IPS-18a (cell line): ENCODE measurements around the gene TNFAIP3.
A peak's percentile ranks its signal among the peaks of the same experiment; 100 is the strongest.

Experiments
- H3K27ac ChIP-seq: one replicate; pipeline ENCODE4 v1.5.1; 2013; ENCODE audit warnings: low read length
- H3K27me3 ChIP-seq: one replicate; pipeline ENCODE4 v1.6.1; 2013; ENCODE audit warnings: mild to moderate bottlenecking, low read length; ENCODE audit not compliant: control insufficient read depth, insufficient read depth
- H3K36me3 ChIP-seq: one replicate; pipeline ENCODE4 v1.6.1; 2013; ENCODE audit warnings: low read depth, low read length; ENCODE audit not compliant: control insufficient read depth
- H3K4me1 ChIP-seq: one replicate; pipeline ENCODE4 v1.6.1; 2013; ENCODE audit warnings: low read depth, low read length; ENCODE audit not compliant: control insufficient read depth
- H3K4me3 ChIP-seq: one replicate; pipeline ENCODE4 v1.5.1; 2013; ENCODE audit warnings: low read length
- H3K9ac ChIP-seq: one replicate; pipeline ENCODE4 v1.6.1; 2013; ENCODE audit warnings: mild to moderate bottlenecking, low read length, moderate library complexity
- H3K9me3 ChIP-seq: one replicate; pipeline ENCODE4 v1.6.1; 2013; ENCODE audit warnings: low read depth, low read length; ENCODE audit not compliant: control insufficient read depth

The TNFAIP3 gene

DNA sequence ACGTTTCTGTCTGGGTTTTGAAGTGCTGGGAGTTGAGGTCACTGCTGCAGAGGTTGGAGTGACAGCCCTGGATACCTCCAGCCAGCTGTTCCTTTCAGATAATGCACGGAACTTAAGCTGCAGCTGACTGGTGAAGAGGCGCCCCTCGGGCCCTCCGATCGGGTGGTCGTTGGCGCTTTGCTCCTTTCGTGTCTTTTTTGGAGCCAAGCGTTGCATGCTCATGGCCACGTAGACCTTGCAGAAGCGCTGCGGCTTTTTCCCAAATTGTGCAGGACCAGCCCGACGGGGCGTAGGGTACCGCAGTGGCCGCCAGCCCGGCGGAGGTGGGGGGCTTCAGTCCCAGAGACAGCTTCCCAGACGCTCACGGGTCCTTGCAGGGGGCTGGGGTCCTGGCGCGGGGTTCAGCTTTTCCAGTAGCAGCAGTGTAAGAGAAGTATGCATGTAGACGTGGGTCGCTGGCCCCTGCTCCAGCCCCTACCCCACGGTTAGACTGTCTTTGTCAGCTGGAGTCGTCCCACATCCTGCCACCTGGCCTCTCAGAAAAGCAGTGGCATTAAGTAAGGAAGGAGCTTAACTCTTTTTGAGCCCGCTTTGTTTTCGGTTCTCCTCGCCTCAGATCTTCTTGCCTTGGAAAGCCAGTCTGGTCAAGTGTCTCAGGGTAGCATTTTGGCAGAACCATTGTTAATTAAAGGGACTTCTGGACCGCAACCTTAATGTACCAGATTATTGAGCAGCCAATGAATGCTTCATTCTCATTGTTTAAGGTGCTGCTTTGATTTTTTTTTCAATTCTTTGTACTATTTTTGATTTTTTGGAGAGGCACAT lies 838 bp downstream of the TNFAIP3 start:
- no peaks in the 10 kb centered on the region for H3K9me3 ChIP-seq
- H3K27ac ChIP-seq: no peak overlapping the region
- peak overlapping the region; percentile 63 for H3K4me3 ChIP-seq
- H3K36me3 ChIP-seq: peaks cover 11% of the 10 kb centered on the region
- H3K9ac ChIP-seq: peak overlapping the region; percentile 45
- peaks cover 17% of the 10 kb centered on the region for H3K27me3 ChIP-seq
- peaks cover 37% of the 10 kb centered on the region for H3K4me1 ChIP-seq

DNA sequence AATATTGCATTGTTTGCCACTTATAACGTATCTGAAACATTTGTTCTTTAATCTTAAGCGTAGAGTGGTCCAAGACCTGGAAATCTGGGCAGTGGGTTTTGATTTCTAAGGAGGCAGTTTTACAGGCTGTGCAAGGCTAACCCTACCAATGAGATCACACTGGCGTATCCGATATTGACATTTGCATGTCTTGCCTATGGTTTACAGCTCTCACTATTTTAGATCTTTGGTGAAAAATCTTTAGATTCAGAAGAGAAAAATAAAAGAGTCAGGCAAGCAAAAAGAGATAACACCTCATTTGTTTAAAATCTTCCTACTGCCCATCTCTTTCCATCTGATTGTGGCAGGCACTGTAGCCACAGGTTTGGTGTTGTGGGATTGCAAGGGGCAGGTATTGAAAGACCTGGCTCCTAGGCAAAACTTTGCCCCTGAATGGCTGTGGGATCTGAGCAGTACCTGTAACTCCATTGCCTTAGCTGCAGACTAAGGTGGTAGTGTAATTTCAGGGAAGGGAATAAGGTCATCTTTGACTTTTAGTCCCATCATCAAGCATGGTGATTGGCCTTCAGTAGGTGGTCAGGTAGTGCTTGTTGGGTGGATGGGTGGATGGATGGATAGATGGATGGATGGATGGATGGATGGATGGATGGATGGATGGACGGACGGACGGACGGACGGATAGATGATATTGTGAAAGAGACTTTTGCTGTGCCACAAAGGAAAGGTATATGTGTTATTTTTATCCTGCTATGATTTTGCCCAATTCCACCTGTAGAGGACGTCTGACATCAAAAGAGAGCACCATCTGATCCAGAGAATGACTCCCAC lies 1.9 kb downstream of the TNFAIP3 start:
- Histone ChIP-seq H3K27me3 (peaks cover 17% of the 10 kb centered on the region), H3K9me3 (no peaks in the 10 kb centered on the region), H3K9ac (no peak overlapping the region)

DNA sequence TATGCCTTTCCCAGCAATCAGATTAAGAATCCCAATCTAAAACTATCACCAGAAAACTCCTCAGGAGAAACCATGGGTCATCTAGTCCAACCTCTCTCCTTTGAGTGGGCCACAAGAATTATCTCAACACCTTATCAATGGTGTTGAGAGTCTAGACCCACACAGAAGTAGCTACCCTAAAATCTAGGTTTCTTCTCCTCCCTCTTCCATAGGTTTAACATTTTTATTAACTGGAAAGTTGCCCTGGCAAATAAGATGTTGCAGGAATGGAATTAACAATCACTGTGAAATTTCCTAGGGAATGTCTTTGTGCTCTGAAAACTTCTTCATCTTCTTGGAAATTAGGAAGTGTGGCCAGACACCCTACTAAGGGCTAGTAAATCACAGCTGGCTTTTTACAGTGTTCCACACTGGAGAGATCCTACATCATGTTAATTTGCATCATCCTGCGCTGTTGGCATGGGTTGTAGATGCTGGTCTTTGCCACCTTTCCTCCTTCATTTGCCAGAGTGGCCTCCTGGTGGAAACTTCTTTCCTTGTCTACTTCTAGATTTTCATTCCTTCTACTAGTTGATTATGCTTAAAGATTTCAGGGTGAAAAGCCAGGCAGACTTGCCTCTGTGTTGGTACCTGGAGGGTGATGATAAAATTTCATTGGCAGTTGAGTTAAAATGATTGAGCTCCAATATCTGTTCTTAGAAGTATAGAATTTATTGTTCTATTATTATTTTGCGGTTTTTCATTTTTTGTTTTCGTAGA lies 2.7 kb downstream of the TNFAIP3 start:
- Histone ChIP-seq H3K9me3 (no peaks in the 10 kb centered on the region), H3K9ac (no peak overlapping the region), H3K27ac (no peak overlapping the region), H3K36me3 (peaks cover 12% of the 10 kb centered on the region), H3K4me1 (peaks cover 35% of the 10 kb centered on the region), H3K27me3 (peaks cover 17% of the 10 kb centered on the region), H3K4me3 (no peak overlapping the region)

More for the DNA sequence above, 1.9 kb downstream of the TNFAIP3 start:
- Histone ChIP-seq H3K4me1 (peaks cover 37% of the 10 kb centered on the region), H3K4me3 (peak overlapping the region; percentile 63), H3K27ac (no peak overlapping the region), H3K36me3 (peaks cover 11% of the 10 kb centered on the region)

DNA sequence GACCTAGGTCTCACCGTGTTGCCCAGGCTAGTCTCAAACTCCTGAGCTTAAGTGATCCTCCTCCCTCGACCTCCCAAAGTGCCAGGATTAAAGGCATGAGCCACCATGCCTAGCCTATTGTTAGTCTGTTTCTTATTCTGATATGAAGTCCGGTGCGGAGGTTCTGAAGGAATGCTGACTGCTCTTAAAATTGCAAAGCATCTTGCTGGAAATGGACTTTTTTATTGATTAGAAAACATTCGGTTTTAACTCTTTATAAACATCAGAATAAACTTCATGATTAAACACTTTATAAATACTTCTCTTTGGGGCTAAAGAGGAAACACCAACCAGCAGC lies 3.2 kb downstream of the TNFAIP3 start:
- Histone ChIP-seq H3K4me3 (no peak overlapping the region), H3K4me1 (peaks cover 30% of the 10 kb centered on the region), H3K27ac (no peak overlapping the region), H3K36me3 (peaks cover 17% of the 10 kb centered on the region), H3K9ac (no peak overlapping the region), H3K9me3 (no peaks in the 10 kb centered on the region), H3K27me3 (peaks cover 17% of the 10 kb centered on the region)

DNA sequence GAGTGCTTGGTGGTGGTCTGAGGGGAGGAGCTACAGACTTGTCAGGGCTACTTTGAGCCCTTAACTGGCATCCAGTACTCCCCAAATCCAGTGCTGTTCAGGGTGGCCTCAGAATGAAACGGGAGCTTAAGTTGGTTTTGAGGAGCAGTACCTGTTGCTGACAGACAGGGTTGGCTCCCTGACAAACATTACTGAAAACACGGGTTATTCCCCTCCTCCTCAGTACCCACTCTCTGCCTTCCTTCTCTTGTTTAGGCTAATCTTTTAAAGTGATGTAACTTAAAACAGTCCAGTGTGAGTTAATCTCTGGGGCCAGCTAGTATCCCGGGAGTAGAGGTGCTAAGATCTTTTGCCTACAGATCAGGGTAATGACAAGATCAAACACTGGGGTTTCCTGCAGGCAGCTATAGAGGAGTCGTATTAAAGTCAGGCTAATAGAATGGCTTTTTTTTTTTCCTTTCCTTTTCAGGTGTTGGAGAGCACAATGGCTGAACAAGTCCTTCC lies 3.7 kb downstream of the TNFAIP3 start:
- H3K4me1 ChIP-seq: peaks cover 25% of the 10 kb centered on the region

DNA sequence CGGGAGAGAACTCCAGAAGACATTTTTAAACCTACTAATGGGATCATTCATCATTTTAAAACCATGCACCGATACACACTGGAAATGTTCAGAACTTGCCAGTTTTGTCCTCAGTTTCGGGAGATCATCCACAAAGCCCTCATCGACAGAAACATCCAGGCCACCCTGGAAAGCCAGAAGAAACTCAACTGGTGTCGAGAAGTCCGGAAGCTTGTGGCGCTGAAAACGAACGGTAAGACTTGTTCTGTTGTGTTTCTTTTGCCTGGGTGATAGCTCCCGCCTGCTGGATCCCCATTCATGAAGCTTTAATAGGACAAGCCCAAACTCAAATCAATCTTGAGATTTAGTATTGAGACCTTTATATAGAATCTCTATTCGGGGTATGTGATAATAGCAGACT lies 4.2 kb downstream of the TNFAIP3 start:
- H3K36me3 ChIP-seq: peaks cover 22% of the 10 kb centered on the region
- no peak overlapping the region for H3K9ac ChIP-seq
- peaks cover 20% of the 10 kb centered on the region for H3K4me1 ChIP-seq
- peaks cover 17% of the 10 kb centered on the region for H3K27me3 ChIP-seq
- no peaks in the 10 kb centered on the region for H3K9me3 ChIP-seq
- H3K4me3 ChIP-seq: no peak overlapping the region
- no peak overlapping the region for H3K27ac ChIP-seq

More for the DNA sequence above, 3.7 kb downstream of the TNFAIP3 start:
- no peak overlapping the region for H3K27ac ChIP-seq
- H3K36me3 ChIP-seq: peaks cover 22% of the 10 kb centered on the region
- H3K9ac ChIP-seq: no peak overlapping the region
- H3K4me3 ChIP-seq: no peak overlapping the region
- H3K9me3 ChIP-seq: no peaks in the 10 kb centered on the region
- peaks cover 17% of the 10 kb centered on the region for H3K27me3 ChIP-seq

DNA sequence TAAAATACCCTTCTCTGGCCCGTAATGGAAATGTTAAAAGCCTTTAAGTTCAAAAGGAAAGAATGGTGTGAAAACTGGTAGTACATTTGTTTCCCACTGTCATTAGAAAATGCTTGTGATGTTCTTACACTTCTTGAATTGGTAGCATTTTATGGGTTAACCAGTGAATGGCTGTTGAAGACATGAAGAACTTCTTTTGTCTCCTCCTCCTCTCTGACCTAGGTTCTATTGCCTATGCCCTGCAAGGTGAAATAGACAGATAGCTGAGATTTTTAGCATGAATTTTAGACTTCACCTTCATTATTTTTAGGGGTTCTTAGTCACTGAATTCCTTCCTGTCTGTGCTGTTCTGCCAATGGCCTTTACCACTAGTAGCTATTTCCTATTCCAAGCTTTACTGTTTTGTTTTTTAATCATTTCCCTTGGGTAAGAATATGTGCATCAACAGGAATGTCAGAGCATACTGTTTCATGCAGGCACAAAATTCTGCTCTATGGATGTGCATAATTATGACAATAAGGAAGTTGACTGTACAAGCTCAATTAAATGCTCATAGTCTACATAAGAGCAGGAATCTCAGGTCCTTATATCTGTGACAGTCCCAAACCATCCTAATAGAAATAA lies 4.9 kb downstream of the TNFAIP3 start:
- Histone ChIP-seq H3K27me3 (peaks cover 17% of the 10 kb centered on the region), H3K9ac (no peak overlapping the region), H3K4me1 (peaks cover 18% of the 10 kb centered on the region), H3K9me3 (no peaks in the 10 kb centered on the region), H3K4me3 (no peak overlapping the region), H3K27ac (no peak overlapping the region), H3K36me3 (peaks cover 22% of the 10 kb centered on the region)

DNA sequence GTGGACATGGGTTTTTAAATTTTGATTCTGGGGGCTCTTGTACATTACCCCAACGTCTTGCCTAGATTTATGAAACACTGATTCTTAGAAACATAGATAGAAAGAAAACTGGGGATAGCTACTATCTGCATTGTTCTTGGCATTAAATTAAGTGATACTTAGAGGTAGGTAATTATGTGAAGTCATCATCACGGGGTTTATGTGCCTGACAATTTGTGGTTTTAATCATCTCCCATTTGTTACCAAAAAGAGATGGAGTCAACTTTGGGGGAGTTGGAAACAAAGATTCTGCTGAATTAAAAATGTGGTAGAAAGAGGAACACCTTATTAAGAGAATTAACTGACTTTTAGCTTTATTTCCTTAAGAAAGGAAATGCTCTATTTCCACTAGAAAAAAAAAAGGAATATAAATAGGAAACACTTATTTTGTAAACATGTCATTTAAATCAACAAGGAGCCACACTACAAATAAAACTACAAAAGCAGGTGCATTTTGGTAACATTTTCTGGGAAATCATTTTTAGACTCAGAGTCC lies 5.6 kb downstream of the TNFAIP3 start:
- H3K36me3 ChIP-seq: peaks cover 29% of the 10 kb centered on the region
- H3K9ac ChIP-seq: no peak overlapping the region
- H3K4me1 ChIP-seq: peaks cover 18% of the 10 kb centered on the region
- peaks cover 15% of the 10 kb centered on the region for H3K27me3 ChIP-seq
- no peak overlapping the region for H3K27ac ChIP-seq
- H3K4me3 ChIP-seq: no peak overlapping the region
- no peaks in the 10 kb centered on the region for H3K9me3 ChIP-seq

DNA sequence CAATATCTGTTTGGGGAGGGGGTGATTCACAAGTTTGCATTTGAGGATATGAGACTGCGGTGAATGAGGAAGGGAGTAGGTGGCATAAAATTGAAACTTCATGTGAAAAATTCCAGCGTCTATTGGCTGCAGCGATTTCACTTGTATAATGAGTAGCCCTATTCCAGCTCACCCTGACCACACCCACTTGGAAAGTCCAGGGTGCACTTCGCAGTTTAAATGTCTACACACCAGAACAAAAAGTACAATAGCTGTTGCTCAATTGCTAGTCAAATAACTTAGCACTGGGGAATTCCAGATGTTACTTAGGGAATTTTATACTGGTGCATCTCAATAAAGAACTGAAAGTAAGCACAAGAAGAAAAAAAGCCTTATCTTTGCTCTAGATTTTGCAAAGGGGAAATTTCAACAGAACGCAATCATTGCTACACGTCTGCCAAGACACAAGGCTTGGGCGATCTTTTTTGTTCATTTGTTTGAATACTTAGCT lies 6.3 kb downstream of the TNFAIP3 start:
- Histone ChIP-seq H3K27me3 (peaks cover 8% of the 10 kb centered on the region), H3K9ac (no peak overlapping the region), H3K4me1 (peaks cover 16% of the 10 kb centered on the region), H3K27ac (no peak overlapping the region), H3K9me3 (no peaks in the 10 kb centered on the region), H3K36me3 (peaks cover 36% of the 10 kb centered on the region), H3K4me3 (no peak overlapping the region)

DNA sequence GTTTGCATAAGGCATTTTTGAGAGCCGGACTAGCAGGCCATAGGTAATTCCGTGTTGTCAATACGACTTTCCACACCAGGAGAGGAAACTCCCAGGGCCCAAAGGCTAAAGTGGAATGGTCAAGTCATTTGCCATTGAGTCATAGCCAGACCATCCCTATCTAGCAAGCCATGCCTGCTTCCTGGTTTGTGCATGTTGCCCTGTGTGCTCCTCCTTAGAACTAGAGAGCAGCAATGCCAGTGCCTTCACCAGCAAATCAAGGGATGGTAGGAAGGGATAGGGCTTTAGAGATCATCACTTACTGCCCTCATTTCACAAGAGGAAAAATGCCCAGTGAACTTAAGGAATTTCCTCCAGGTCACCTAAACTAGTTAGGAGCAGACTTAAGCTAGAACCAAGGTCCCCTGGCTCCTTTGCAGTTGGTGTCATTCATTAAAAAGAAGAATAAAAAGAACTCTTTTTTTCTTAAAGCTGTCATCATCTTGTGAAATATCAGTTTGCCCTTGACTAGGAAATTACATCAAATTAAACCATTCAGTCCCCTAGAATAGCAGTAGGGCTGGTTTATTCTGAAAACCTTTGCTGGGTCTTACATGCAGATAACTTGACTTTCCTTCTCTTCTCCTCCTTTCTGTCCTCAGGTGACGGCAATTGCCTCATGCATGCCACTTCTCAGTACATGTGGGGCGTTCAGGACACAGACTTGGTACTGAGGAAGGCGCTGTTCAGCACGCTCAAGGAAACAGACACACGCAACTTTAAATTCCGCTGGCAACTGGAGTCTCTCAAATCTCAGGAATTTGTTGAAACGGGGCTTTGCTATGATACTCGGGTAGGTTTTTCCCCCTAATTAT lies 7.4 kb downstream of the TNFAIP3 start:
- Histone ChIP-seq H3K27ac (no peak overlapping the region), H3K27me3 (no peaks in the 10 kb centered on the region), H3K4me1 (peaks cover 18% of the 10 kb centered on the region), H3K4me3 (no peak overlapping the region), H3K9ac (no peak overlapping the region), H3K9me3 (no peaks in the 10 kb centered on the region), H3K36me3 (peaks cover 37% of the 10 kb centered on the region)
